Right lung (tissue), 5 donors: ENCODE measurements around the gene CTNNA1. TPM values are rescaled to one million over a fixed set of nuclear protein-coding genes. Genes with fewer than 3 reads are reported as not detected.
"Not testable (repeated sequence)": the region's sequence is repeated elsewhere in the genome, so short reads cannot be mapped to it uniquely, and the experiment has no call there.

Source experiments
- DNase-seq, 2 donors: peaks; one replicate each; pipeline ENCODE4 v3.0.0-alpha.2; 2013
- polyA plus RNA-seq, 5 donors: library from polyadenylated mRNA; unstranded; fragments of 120-200 nt; gene quantifications; one replicate each; pipeline versions ENCODE4 v1.2.1 to v1.2.3, GENCODE V29; 2013; ENCODE audit warnings: inconsistent platforms in 1 of 5, low replicate concordance in 1 of 5; ENCODE audit not compliant: insufficient read length in 5 of 5, insufficient read depth in 1 of 5

The CTNNA1 gene
- polyA plus RNA-seq, 5 donors = 294 to 386 (median 345) TPM

GRCh38 chr5:138720840-138721239 is 32.4 kb upstream of the CTNNA1 start:
- no peak for DNase-seq

GRCh38 chr5:138721979-138722378 is 31.2 kb upstream of the CTNNA1 start:
- no peak for DNase-seq

GRCh38 chr5:138722544-138723177 is 30.6 kb upstream of the CTNNA1 start:
- no peak for DNase-seq

GRCh38 chr5:138724470-138725146 is 28.6 kb upstream of the CTNNA1 start:
- no peak for DNase-seq

- peak; percentile 55 to 61 for DNase-seq
These were observed 27.9 kb upstream of the CTNNA1 start for GRCh38 chr5:138725153-138725817.

GRCh38 chr5:138725818-138726416 is 27.3 kb upstream of the CTNNA1 start:
- no peak for DNase-seq

GRCh38 chr5:138726848-138727247 is 26.4 kb upstream of the CTNNA1 start:
- DNase-seq = no peak

- DNase-seq = not testable (repeated sequence)
These were observed 22.7 kb upstream of the CTNNA1 start for GRCh38 chr5:138730496-138730895.

- DNase-seq = no peak
These were observed 20.8 kb upstream of the CTNNA1 start for GRCh38 chr5:138732466-138732865.

GRCh38 chr5:138732933-138733332 is 20.3 kb upstream of the CTNNA1 start:
- DNase-seq = no peak

GRCh38 chr5:138733509-138733908 is 19.7 kb upstream of the CTNNA1 start:
- DNase-seq = no peak

- DNase-seq = no peak
These were observed 16.9 kb upstream of the CTNNA1 start for GRCh38 chr5:138736293-138736692.

GRCh38 chr5:138737494-138738265 is 15.5 kb upstream of the CTNNA1 start:
- no peak for DNase-seq

GRCh38 chr5:138738399-138738798 is 14.8 kb upstream of the CTNNA1 start:
- no peak for DNase-seq

- DNase-seq = no peak
These were observed 13.3 kb upstream of the CTNNA1 start for GRCh38 chr5:138739938-138740337.

- DNase-seq = no peak
These were observed 9.7 kb upstream of the CTNNA1 start for GRCh38 chr5:138743484-138743883.

- DNase-seq = no peak
These were observed 8.0 kb upstream of the CTNNA1 start for GRCh38 chr5:138745268-138745667.

- no peak for DNase-seq
These were observed 4.6 kb upstream of the CTNNA1 start for GRCh38 chr5:138748630-138749081.

- DNase-seq = not testable (repeated sequence)
These were observed 1.9 kb upstream of the CTNNA1 start for GRCh38 chr5:138751344-138751743.

GRCh38 chr5:138752341-138752950 is 779 bp upstream of the CTNNA1 start:
- no peak for DNase-seq
